Stimulated activated naive CD8-positive, alpha-beta T cell treated with anti-CD3 and anti-CD28 coated beads, Interleukin-15, Interleukin-2, amounts not matched to agents 100 ng/mL and 50 ng/mL, for 24 hours (primary cell): ENCODE measurements around the gene UGT1A5.

ENCODE experiments used
- H3K27ac Mint-ChIP-seq: one replicate; pipeline ENCODE4 v1.8.0; 2021; ENCODE audit warnings: mild to moderate bottlenecking, mixed read lengths
- H3K27me3 Mint-ChIP-seq: one replicate; pipeline ENCODE4 v1.8.0; 2021; ENCODE audit warnings: mixed read lengths
- H3K36me3 Mint-ChIP-seq: one replicate; pipeline ENCODE4 v1.8.0; 2021; ENCODE audit warnings: low read depth, mixed read lengths
- H3K4me1 Mint-ChIP-seq: one replicate; pipeline ENCODE4 v1.8.0; 2021; ENCODE audit warnings: low read depth, mixed read lengths
- H3K4me3 Mint-ChIP-seq: one replicate; pipeline ENCODE4 v1.8.0; 2021; ENCODE audit warnings: mild to moderate bottlenecking, mixed read lengths
- H3K9me3 Mint-ChIP-seq: one replicate; pipeline ENCODE4 v1.8.0; 2021; ENCODE audit warnings: mixed read lengths

Gene UGT1A5

DNA sequence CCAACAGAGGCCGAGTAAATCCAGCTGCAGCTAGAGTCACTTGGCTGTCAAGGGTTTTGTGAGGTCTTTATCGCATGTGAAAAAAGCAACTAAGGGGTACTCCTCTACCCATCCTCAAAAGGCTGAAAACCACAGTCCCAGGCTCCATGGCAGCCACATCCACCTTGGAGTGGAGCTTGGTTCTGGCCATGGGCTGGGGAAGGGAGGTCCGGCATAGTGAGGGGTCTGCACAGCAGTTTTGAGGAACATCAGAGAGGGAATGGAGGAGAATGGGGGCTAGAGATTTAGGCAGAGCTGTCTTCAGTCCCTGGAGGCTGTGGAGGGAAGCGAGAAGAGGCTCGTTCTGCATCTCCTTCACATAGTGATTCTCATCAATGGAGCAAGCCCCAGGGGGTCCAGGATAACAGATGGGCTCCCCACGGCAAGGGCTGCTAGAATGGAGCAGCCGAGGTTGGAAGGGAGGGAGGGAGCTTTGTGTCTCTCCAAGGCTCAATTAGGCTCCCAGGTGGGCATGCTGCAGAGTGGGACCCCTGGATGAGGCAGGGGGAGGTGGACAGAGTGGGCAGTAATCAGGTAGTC is 86.5 kb downstream of the UGT1A5 start:
- no peaks in the 10 kb centered on the region for H3K4me1 Mint-ChIP-seq
- no peaks in the 10 kb centered on the region for H3K36me3 Mint-ChIP-seq
- peaks cover 5% of the 10 kb centered on the region for H3K9me3 Mint-ChIP-seq
- H3K27ac Mint-ChIP-seq, result no peak overlapping the region
- H3K27me3 Mint-ChIP-seq, result peaks cover under 1% of the 10 kb centered on the region
- no peak overlapping the region for H3K4me3 Mint-ChIP-seq

DNA sequence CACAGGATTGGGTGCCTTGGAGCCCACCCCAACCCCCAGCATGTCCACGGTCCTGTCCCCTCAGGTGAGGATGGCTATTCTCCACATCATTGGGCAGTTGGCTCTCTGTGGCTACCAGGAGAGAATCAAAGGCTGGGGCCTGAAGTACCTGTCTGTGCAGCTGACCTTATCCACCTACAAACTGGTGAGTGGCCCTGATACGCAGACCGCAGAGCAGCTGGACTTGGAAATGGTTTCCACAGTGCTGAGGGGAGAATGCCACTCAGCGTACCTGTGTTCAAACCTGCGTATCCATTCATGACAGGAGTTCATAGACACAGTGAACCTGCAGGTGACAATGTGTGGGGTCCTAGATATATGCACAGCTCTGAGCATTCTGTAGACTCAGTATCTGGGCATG is 87.0 kb downstream of the UGT1A5 start:
- H3K27me3 Mint-ChIP-seq, result peaks cover 3% of the 10 kb centered on the region
- H3K9me3 Mint-ChIP-seq, result peaks cover 5% of the 10 kb centered on the region
- no peaks in the 10 kb centered on the region for H3K36me3 Mint-ChIP-seq
- no peaks in the 10 kb centered on the region for H3K4me1 Mint-ChIP-seq
- no peak overlapping the region for H3K4me3 Mint-ChIP-seq
- H3K27ac Mint-ChIP-seq, result no peak overlapping the region

DNA sequence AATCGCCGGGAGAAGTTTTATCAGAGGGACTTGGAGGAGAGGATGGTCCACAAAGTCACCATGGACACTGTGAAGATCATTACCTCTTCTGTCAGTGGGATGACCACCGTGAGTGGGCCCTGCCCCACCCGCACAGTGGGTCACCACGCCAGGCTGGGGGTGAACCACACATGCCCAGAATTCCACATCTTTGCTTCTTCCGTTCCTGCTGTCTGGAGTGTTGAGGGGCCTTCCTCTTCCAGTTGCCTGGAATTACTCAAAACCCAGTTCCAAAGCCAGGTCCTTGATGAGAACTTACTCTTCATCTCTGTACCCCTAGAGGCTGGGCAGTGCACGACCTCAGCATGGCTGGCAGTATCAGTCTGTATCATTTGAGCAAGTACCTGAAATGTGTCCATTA is 87.5 kb downstream of the UGT1A5 start:
- Mint-ChIP-seq H3K27ac (no peak overlapping the region), H3K27me3 (peaks cover 3% of the 10 kb centered on the region), H3K4me3 (no peak overlapping the region)

DNA sequence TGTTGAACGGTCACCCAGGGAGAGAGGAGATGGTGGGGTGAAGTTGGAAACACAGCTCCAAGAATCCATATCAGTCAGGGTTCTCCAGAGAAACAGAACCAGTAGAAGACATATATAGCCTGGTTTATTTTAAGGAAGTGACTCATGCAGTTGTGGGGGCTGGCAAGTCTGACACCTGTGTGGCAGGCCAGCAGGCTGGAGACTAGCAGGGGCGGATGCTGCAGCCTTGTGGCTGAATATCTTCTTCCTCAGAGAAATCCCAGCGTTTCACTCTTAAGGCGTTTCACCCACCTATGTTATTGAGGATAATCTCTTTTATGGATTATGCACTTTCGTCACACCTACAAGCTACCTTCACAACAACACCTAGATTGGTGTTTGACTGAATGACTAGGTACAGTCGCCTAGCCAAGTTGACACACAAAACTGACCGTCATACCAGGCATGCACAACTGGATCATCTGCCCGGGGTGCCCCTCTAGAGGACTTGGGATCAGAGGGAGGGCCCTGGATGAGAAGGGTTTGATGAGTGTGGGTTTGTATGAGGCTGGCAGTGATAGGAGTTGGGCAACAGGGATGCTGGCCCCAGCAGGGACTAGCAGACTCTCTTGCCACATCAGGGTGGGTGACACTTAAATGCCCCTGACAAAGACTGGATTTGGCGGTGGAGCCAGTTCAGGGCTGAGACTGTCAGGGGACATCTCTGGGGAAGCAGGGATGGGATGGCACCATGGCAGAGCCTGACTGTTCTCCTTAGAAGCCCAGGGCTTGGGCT is 88.8 kb downstream of the UGT1A5 start:
- peaks cover 3% of the 10 kb centered on the region for H3K27me3 Mint-ChIP-seq
- no peak overlapping the region for H3K27ac Mint-ChIP-seq
- H3K36me3 Mint-ChIP-seq, result no peaks in the 10 kb centered on the region
- H3K4me1 Mint-ChIP-seq, result no peaks in the 10 kb centered on the region
- peaks cover 5% of the 10 kb centered on the region for H3K9me3 Mint-ChIP-seq
- no peak overlapping the region for H3K4me3 Mint-ChIP-seq

More for the DNA sequence above, 87.5 kb downstream of the UGT1A5 start:
- Mint-ChIP-seq H3K4me1 (no peaks in the 10 kb centered on the region), H3K9me3 (peaks cover 5% of the 10 kb centered on the region), H3K36me3 (no peaks in the 10 kb centered on the region)

DNA sequence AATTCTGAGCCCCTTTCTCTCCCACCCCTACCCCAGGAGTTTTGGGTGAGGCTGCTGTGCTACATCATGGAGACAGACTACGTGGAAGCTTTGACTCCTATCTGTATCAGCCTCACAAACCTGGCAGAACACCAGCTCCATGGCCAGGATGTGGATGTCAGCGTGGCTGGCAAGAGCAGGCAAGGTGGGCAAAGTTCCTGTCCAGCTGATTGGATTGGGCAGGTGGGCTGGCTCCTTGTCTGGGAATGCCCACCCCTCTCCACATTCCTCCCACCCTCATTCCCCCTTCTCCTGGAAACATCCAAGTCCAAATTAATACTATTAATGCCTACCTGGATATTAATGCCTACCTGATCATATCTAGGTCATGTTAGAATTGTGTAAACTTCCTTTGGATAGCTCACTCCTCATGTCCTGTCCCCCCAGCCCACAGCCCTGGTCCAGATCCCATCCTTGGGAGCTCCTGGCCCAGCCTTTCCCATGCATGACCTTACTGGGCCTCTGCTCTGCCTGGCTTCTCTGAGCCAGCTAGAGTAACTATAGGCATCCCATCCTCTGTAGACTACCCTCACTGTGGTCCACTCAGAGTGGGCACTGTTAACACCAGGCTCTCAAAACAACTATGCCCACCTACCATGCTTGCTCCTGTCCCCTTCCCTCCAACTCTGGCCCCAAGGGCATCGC is 89.6 kb downstream of the UGT1A5 start:
- peaks cover 5% of the 10 kb centered on the region for H3K9me3 Mint-ChIP-seq
- H3K4me3 Mint-ChIP-seq, result no peak overlapping the region
- H3K27me3 Mint-ChIP-seq, result peaks cover 3% of the 10 kb centered on the region
- H3K27ac Mint-ChIP-seq, result no peak overlapping the region
- H3K36me3 Mint-ChIP-seq, result no peaks in the 10 kb centered on the region
- no peaks in the 10 kb centered on the region for H3K4me1 Mint-ChIP-seq

DNA sequence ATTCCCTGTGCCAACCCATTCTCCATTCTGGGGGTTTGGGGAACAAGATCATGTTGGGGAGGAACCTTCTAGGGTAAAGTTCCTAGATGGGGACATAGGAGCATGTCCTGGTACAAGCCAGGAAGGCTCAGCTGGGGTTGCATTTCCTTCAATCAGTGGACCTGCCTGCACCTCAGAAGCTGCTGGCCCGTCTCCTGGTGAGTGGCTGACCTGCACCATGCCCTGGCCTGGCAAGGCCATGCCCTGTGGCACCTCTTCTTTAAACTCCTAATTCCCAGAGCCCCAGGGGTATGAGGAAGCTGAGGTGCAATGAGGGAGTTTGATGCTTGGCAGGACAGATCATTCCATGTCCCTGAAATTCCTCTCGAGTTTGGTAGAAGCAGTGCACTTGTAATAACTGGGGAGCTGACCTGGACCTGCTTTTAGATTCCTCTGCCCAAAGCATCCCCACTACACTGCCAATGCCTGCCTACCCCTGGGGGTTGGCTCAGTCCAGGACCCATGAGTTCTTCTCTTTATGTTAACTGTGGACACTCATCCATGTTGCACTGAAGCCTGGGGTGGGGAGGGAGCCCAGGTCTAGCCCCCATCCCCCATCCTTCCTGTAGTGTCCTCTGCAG is 90.7 kb downstream of the UGT1A5 start:
- no peak overlapping the region for H3K4me3 Mint-ChIP-seq
- H3K4me1 Mint-ChIP-seq, result no peaks in the 10 kb centered on the region
- H3K36me3 Mint-ChIP-seq, result no peaks in the 10 kb centered on the region
- peaks cover 5% of the 10 kb centered on the region for H3K9me3 Mint-ChIP-seq
- H3K27me3 Mint-ChIP-seq, result peaks cover 3% of the 10 kb centered on the region
- no peak overlapping the region for H3K27ac Mint-ChIP-seq

DNA sequence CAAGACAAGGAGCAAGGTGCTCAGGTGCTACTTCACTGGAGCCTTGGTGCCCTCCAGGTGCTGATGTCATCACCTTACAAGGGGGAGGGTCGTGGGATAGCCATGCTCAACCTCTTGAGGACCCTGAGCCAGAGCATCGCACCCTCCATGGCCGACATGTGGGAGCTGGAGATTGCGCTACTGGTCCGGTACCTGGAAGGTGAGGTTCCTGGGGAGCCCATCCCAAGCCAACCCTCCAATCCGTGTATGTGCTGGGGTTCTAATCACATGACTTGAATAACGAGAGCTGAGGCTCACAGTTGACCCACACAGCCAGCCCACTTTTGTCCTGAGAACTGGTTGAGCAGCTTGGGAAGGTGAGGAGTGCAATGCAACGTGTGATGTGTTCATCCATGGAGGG is 91.3 kb downstream of the UGT1A5 start:
- Mint-ChIP-seq H3K27ac (no peak overlapping the region), H3K9me3 (peaks cover 5% of the 10 kb centered on the region), H3K36me3 (no peaks in the 10 kb centered on the region), H3K4me1 (no peaks in the 10 kb centered on the region), H3K27me3 (peaks cover 3% of the 10 kb centered on the region), H3K4me3 (no peak overlapping the region)

DNA sequence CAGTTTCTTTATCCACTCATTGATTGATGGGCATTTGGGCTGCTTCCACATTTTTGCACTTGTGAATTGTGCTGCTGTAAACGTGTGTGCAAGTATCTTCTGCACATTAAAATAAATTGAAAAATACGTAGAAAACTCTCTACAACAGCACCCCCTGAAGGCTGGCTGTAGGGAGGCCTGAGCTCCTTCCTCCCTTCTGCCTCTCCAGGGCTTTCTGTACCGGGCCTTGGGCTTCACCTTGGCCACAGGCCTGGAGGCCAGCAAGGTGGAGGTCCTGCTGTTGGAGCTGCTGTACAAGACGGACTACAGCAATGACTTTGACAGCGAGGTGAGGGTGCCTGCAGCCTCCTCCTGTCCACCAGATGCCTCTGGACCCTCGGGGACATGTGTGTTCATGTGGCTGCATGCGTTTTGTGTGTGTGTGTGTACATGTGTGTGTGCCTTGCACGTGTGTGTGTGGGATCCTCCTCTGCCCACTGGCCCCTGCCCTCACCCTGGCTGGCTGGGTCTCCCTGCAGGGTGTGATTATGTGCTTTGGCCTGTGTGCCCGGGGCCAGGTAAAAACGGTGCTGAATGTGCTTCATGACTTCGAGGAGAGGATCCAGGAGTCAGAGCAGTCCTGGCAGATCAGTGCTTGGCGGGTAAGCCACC is 94.6 kb downstream of the UGT1A5 start:
- peaks cover 13% of the 10 kb centered on the region for H3K27me3 Mint-ChIP-seq
- H3K27ac Mint-ChIP-seq, result no peak overlapping the region

DNA sequence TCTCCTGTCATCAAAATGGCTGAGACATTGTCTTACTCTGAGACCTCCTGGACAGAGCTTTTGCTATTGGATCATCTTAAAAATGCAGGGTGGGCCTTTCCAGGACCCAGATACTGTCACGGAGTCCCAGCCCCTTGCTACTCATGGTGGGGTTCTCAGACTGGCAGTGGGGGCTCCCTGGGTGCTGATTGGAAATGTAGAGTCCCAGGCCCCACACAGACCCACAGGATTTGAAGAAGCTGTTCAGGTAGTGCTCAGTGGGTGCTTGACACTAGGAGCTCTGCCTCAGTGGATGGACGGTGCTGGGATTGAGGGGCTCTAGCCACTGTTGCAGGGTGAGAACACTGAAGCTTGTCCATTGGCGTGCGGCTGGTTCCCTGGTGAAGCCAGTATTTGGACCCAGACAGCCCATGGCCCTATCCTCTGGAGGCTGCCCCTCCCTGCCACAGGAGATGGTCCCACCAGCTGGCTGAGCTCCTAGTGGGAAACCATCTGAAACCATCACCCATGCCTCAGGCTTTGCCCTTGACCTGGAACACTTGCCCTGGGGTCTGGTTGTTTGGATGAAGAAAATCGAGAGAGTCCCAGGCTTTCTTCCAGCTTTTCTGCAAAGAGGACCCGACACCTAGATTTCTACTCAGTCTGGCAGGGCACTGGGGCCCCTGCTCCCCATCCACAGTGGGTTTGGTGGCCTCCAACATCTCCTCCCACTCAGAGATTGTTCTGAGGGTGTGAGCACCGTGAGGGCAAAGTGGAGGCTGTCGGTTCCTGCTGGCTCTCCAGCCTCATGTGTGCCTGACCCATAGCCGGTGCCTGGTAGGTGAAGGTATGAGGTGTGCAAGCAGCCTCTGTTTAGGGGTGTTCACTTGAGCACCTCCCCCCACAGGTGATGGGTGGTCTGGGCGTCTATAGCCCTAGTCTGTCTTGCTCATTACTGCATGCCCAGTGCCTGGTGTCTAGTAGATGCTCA is 95.5 kb downstream of the UGT1A5 start:
- no peak overlapping the region for H3K4me3 Mint-ChIP-seq
- H3K27ac Mint-ChIP-seq, result no peak overlapping the region
- no peaks in the 10 kb centered on the region for H3K9me3 Mint-ChIP-seq
- H3K36me3 Mint-ChIP-seq, result no peaks in the 10 kb centered on the region
- H3K4me1 Mint-ChIP-seq, result no peaks in the 10 kb centered on the region
- peaks cover 13% of the 10 kb centered on the region for H3K27me3 Mint-ChIP-seq

More for the DNA sequence above, 94.6 kb downstream of the UGT1A5 start:
- H3K36me3 Mint-ChIP-seq, result no peaks in the 10 kb centered on the region
- no peaks in the 10 kb centered on the region for H3K4me1 Mint-ChIP-seq
- H3K4me3 Mint-ChIP-seq, result no peak overlapping the region
- no peaks in the 10 kb centered on the region for H3K9me3 Mint-ChIP-seq

DNA sequence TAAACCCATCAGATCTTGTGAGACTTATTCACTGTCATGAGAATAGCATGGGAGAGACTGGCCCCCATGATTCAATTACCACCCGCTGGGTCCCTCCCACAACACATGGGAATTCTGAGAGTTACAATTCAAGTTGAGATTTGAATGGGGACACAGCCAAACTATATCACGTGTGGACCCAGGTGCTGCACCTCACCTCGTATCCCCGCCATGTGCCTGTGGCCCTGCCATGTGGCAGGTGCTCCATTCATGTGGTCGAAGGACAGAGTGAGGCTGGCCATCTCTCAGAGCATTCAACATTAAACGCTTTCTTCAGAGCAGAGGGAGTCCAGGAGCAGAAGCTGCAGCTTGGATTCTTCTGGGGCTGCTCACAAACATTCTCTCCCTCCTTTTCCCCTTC is 97.7 kb downstream of the UGT1A5 start:
- Mint-ChIP-seq H3K4me1 (no peaks in the 10 kb centered on the region), H3K9me3 (no peaks in the 10 kb centered on the region), H3K36me3 (no peaks in the 10 kb centered on the region), H3K27me3 (peaks cover 9% of the 10 kb centered on the region), H3K4me3 (no peak overlapping the region), H3K27ac (no peak overlapping the region)

DNA sequence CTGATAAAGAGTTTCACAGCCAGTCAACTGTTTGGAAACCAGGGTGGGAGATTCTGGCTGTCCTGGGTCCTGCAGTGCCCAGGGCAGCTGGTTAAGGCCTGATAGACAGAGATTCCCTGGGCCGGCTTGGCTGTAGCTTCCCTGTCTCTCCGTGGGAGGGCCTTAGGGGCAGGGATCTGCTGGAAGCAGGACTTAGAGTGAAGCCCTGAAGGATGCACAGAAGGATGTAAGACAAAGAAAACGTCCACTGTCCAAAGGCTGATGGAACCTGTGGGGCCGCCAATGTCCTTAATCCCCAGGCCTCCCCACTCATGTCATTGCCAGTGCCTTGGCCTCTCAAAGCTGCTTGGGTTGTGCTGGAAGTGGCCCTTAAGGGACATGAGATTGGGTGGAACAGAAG is 98.4 kb downstream of the UGT1A5 start:
- H3K4me3 Mint-ChIP-seq, result no peak overlapping the region
- no peaks in the 10 kb centered on the region for H3K4me1 Mint-ChIP-seq
- H3K36me3 Mint-ChIP-seq, result no peaks in the 10 kb centered on the region
- H3K27ac Mint-ChIP-seq, result no peak overlapping the region
- peaks cover 12% of the 10 kb centered on the region for H3K27me3 Mint-ChIP-seq
- H3K9me3 Mint-ChIP-seq, result no peaks in the 10 kb centered on the region

DNA sequence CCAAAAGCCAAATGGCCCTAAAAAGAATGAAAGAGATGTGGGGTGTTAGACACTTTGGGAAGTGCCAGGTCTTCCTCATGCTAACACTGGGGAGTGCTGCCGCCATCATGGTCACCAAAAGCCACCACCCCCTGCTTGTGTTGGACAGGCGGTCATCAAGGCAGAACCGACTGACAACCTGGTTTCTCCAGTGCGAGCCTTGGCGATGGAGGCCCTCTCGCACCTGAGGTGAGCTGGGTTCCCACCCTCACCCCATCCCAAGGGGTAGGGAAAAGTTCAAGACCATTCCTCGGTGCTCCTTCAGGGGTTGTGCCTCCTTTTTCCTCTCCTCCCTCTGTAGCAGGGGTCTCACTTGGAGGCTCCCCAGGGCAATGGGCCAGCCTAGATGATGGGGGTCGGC is 99.0 kb downstream of the UGT1A5 start:
- no peaks in the 10 kb centered on the region for H3K36me3 Mint-ChIP-seq
- H3K27ac Mint-ChIP-seq, result no peak overlapping the region
- no peak overlapping the region for H3K4me3 Mint-ChIP-seq
- peaks cover 14% of the 10 kb centered on the region for H3K27me3 Mint-ChIP-seq
- no peaks in the 10 kb centered on the region for H3K4me1 Mint-ChIP-seq
- H3K9me3 Mint-ChIP-seq, result no peaks in the 10 kb centered on the region

DNA sequence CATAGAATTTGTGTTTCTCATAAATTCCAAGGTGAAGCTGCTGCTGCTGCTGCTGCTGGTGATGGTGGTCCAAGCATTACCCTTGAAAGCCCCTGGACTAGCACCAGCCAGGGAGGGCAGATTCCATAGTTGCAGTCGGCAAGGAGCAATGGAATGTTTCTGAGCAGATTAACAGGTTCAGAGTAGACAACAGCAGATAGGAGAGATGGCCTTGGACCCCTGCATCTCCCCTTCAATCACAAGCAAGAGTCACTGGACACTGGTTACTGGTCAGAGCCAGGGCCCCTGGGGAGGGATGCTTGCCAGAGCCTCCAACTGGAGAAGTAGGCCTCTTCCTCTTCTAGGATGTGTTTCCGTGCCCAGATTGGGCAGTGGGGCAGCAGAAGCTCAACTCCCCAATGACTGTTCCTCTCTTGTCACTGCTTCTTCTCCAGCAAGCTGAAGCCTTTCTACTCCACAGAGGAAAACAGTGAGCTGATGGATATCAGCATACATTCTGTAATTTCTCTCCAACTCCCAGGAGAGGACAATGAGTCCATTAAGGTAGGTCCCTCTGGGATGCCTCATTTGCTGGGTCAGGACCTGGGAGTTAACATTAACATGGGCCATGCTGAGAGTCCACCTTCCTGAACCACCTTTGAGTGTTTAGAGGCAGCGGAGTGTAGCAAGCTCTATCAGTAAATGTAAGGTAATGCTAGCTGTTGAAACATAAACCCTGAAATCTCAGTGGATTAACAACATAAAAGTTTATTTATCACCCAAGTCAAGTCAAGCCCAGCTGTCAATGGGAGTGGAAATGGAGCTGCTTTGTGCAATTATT is 100.7 kb downstream of the UGT1A5 start:
- no peaks in the 10 kb centered on the region for H3K4me1 Mint-ChIP-seq
- H3K9me3 Mint-ChIP-seq, result no peaks in the 10 kb centered on the region
- H3K27me3 Mint-ChIP-seq, result peaks cover 14% of the 10 kb centered on the region
- no peak overlapping the region for H3K4me3 Mint-ChIP-seq
- H3K36me3 Mint-ChIP-seq, result no peaks in the 10 kb centered on the region
- no peak overlapping the region for H3K27ac Mint-ChIP-seq
